HEK293 (cell line): ENCODE data around the gene RCAN2.

Experiments
- ZBTB17 ChIP-seq: fragments of 450-650 bp; formaldehyde crosslinking; IDR thresholded peaks from 2 replicates; pipeline ENCODE4 v1.5.1; 2016; ENCODE audit warnings: missing biosample characterization, missing genetic modification characterization
- ZBTB7A ChIP-seq: fragments of 450-650 bp; formaldehyde crosslinking; IDR thresholded peaks from 2 replicates; pipeline ENCODE4 v1.5.1; 2016; ENCODE audit warnings: low read depth, missing biosample characterization, missing genetic modification characterization
- TF ChIP-seq, protein P1 (sequence below): fragments of 450-650 bp; formaldehyde crosslinking; IDR thresholded peaks from 2 replicates; pipeline ENCODE4 v1.5.1; 2016; ENCODE audit warnings: missing biosample characterization, missing genetic modification characterization
- TF ChIP-seq, protein P2 (sequence below): fragments of 450-650 bp; formaldehyde crosslinking; IDR thresholded peaks from 2 replicates; pipeline ENCODE4 v1.5.1; 2016; ENCODE audit warnings: missing biosample characterization, missing genetic modification characterization

DNA sequence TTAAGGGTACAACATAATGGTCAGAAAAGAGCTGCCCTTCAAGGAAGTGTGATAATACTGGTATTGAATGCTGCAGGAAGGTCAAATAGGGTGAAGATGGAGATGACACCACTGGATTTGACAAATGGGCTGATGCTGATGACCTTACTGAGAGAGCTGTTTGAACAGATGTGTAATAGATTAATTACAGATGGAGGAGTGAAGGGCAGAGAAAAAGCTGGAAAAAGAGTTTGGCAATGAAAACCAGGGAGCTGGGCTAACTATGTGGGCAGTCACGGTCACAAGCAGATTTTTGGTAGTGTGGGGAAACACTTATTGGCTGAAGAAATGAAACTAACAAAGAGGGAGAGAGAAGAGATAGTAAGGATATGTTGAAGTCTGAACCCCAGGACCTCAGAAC lies 236.9 kb downstream of the RCAN2 start:
- TF ChIP-seq ZBTB7A (no peak), ZBTB17 (tag by site-specific recombination) (no peak)
- TF ChIP-seq, protein P1, sequence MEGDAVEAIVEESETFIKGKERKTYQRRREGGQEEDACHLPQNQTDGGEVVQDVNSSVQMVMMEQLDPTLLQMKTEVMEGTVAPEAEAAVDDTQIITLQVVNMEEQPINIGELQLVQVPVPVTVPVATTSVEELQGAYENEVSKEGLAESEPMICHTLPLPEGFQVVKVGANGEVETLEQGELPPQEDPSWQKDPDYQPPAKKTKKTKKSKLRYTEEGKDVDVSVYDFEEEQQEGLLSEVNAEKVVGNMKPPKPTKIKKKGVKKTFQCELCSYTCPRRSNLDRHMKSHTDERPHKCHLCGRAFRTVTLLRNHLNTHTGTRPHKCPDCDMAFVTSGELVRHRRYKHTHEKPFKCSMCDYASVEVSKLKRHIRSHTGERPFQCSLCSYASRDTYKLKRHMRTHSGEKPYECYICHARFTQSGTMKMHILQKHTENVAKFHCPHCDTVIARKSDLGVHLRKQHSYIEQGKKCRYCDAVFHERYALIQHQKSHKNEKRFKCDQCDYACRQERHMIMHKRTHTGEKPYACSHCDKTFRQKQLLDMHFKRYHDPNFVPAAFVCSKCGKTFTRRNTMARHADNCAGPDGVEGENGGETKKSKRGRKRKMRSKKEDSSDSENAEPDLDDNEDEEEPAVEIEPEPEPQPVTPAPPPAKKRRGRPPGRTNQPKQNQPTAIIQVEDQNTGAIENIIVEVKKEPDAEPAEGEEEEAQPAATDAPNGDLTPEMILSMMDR (tag by site-specific recombination): no peak
- TF ChIP-seq, protein P2, sequence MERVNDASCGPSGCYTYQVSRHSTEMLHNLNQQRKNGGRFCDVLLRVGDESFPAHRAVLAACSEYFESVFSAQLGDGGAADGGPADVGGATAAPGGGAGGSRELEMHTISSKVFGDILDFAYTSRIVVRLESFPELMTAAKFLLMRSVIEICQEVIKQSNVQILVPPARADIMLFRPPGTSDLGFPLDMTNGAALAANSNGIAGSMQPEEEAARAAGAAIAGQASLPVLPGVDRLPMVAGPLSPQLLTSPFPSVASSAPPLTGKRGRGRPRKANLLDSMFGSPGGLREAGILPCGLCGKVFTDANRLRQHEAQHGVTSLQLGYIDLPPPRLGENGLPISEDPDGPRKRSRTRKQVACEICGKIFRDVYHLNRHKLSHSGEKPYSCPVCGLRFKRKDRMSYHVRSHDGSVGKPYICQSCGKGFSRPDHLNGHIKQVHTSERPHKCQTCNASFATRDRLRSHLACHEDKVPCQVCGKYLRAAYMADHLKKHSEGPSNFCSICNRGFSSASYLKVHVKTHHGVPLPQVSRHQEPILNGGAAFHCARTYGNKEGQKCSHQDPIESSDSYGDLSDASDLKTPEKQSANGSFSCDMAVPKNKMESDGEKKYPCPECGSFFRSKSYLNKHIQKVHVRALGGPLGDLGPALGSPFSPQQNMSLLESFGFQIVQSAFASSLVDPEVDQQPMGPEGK (tag by site-specific recombination): no peak
